ENCODE measurements around the gene PIEZO2.

The PIEZO2 gene

DNA sequence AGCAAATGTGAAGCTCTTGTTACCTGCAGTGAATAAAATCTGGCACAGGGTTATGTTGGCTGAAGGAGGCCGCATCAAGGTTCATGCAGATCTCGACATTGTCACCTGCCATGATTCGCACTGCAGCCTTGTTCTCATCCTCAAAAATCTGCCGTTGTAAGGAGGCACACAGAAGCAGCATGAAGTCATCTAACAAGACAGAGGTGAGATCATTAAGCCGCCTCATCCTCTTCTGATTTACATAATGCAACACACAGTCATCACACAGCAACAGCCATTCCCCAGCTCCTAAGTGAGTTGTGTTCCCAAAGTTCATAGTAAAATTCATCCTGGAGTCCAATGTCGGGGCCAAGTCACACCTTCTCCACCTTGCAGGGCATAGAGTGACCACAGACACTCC is 391.4 kb downstream of the PIEZO2 start:
- TF ChIP-seq, protein P1, sequence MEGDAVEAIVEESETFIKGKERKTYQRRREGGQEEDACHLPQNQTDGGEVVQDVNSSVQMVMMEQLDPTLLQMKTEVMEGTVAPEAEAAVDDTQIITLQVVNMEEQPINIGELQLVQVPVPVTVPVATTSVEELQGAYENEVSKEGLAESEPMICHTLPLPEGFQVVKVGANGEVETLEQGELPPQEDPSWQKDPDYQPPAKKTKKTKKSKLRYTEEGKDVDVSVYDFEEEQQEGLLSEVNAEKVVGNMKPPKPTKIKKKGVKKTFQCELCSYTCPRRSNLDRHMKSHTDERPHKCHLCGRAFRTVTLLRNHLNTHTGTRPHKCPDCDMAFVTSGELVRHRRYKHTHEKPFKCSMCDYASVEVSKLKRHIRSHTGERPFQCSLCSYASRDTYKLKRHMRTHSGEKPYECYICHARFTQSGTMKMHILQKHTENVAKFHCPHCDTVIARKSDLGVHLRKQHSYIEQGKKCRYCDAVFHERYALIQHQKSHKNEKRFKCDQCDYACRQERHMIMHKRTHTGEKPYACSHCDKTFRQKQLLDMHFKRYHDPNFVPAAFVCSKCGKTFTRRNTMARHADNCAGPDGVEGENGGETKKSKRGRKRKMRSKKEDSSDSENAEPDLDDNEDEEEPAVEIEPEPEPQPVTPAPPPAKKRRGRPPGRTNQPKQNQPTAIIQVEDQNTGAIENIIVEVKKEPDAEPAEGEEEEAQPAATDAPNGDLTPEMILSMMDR (IDR thresholded peaks at IDR 0.05; ENCODE audit: extremely low read depth, missing control alignments) = no peak
- DNase-seq (ENCODE audit: low spot score) = no peak

GRCh38 chr18:10757349-10757748 is 392.0 kb downstream of the PIEZO2 start:
- TF ChIP-seq, protein P1 (IDR thresholded peaks at IDR 0.05; ENCODE audit: extremely low read depth, missing control alignments) = no peak
- DNase-seq (ENCODE audit: low spot score) = no peak

DNA sequence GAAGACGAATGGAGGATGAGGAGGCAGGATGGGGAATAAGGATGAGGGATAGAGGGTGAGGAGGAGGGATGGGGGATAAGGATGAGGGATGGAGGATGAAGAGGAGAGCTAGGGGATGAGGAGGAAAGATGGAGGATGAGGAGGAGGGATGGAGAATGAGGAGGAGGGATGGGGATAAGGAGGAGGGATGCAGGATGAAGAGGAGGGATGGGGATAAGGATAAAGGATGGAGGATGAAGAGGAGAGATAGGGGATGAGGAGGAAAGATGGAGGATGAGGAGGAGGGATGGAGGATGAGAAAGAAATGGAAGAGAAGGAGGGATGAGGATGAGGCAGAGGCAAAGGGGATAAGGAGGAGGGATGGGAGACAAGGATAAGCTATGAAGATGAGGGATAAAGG is 393.5 kb downstream of the PIEZO2 start:
- no peak for DNase-seq (ENCODE audit: low spot score)
- TF ChIP-seq, protein P1 (IDR thresholded peaks at IDR 0.05; ENCODE audit: extremely low read depth, missing control alignments) = no peak

DNA sequence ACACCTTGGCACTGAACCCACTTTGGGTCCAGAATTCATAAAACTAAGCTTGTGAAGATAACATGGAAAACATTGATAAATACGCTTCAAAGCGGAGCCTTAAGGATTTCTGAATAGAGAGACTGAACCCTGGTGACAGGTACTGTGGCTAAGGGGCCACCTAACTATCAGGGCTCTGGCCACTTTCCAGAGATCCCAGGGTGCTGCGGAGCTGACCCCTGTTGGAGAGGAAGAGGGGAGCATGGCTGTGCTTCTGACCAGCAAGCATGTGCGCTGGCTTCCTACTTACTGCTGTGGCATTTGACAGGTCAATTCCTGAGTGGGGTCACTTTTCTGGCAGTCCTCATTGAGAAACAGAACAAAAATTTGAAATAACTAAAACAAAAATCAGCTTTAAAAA is 395.2 kb downstream of the PIEZO2 start:
- DNase-seq (ENCODE audit: low spot score) = no peak
- TF ChIP-seq, protein P1 (IDR thresholded peaks at IDR 0.05; ENCODE audit: extremely low read depth, missing control alignments) = no peak

DNA sequence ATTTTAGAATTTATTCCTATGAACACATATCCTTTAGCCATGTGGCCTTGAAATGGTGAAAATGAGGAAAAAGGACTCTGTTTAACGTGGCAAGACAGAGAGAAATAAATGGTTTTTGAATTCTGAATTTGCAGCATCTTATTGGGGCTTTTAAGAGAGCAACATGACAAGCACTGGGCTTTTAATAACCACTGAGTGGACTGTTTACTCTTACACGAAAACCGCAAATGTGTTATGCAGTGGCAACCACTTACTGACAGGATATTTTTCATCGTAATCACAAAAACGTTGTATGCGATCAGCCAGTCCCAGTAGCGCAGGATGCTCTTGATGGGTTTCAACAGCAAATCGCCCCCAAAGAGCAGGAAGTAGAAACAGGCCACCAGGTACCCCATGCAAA is 397.0 kb downstream of the PIEZO2 start:
- TF ChIP-seq, protein P1 (IDR thresholded peaks at IDR 0.05; ENCODE audit: extremely low read depth, missing control alignments) = no peak
- no peak for DNase-seq (ENCODE audit: low spot score)

- no peak for DNase-seq (ENCODE audit: low spot score)
- TF ChIP-seq, protein P1 (IDR thresholded peaks at IDR 0.05; ENCODE audit: extremely low read depth, missing control alignments) = no peak
Measured at GRCh38 chr18:10751653-10752052, 397.7 kb downstream of the PIEZO2 start.

DNA sequence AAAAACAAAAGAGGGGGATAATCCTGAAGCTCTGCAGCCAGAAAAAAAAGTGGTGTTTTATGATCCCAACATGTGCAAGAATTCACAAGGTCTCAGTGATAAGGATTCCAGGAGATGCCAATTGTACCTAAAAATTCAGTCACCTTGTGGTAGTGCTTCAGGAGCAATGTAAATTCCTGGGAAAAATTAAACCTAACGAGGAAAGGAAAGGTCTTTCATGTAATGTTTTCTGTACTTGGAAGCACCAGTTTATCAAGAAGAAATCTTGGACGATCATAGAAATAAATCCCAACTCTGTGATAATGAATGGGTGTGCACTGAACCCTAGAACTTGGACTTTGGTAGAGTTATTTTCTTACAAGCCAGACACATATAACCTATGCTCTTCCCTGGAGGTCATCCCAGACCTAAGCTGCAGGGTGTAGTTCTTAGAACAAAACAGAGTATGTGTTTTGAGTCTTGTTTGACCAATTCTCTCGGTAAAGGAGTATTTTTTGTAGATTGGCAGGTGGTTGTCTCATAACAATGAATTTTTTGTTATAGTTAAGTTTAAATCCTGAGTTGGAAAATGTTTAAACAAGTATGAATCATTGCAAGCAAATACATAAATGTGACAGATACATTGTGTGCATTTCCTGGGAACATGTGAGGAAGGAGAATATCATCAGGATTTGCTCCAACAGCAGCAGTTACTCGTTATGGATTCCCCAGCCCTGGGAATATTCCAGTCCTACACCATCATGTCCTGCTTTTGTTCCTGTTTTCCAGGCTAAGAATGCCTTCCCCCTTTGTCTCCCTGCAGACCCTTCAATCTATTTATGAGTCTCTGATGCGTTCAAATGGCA is 399.0 kb downstream of the PIEZO2 start:
- no peak for DNase-seq (ENCODE audit: low spot score)
- TF ChIP-seq, protein P1 (IDR thresholded peaks at IDR 0.05; ENCODE audit: extremely low read depth, missing control alignments) = no peak
